CD4-positive, alpha-beta T cell treated with Interleukin-6 for 4 hours (primary cell): ENCODE measurements around the gene NOS1.

Experiments used
- DNase-seq: peaks from one replicate; pipeline ENCODE4 v3.0.0-alpha.2; 2020; ENCODE audit warnings: mixed read lengths

Gene NOS1

DNA sequence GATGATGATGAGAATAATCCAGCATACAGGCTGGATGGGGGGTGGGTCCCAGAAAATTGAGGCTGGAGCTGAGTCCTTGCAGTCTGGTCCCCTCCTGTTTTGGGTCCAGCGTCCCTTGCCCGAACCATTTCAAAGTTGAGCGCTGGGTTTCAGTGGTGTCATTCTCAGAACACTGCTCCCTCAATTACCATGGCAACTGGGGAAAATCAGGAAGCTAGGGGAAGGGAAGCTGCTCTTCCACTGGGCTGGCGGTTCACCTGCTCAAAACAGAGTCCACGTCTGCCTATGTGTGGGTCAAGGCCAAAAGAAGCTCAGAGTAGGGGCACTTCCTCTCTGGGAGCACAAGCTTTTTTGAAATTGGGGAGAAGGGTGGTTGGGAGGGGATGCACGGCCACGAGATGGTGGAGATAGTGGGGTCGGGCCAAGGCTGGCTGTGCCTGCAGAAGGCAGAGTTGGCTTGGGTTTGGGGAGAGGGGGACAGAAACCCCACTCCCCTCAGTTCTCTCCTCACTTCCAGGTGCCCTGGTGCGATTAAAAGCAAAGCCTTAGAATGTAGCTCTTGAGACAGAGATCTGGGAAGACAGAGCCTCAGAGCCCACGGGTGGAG lies 1.7 kb upstream of the NOS1 start:
- no peak for DNase-seq

DNA sequence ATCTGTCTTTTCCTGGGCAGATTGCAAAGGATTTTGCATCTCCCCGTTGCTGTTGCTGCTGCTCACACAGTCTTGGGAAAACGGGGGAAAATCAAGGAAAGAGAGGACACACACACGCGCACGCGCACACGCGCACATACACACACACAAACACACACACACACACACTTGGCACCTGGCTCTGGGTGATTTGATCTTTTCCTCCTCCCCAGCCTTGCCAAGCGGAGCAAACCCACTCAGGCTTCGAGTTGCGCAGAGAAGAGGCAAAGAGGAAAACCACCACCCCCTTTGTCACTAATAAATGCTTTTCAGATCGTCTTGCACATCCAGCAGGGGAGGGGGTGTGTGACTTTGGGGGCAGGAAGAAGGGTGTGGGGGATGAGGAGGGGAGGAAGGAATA lies 965 bp upstream of the NOS1 start:
- no peak for DNase-seq

DNA sequence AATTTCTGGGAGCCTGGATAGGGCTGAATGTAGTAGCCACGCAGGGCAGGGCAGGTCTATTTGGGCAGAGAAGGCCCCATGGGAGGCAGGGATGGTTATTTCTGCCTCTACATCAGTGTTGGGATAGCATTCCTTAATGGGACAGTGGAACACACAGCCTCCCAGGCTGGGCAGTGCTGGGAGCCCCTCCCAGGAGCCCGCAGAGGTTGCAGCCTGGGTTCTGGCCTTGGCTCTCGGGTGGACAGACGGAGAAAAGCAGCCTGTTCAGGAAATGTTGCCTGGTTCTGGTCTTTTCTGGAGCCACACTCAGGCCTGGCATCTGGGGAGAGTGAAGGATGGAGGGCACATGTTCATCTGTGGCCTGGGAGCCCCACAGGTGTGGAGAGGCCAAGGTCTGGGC lies 479 bp upstream of the NOS1 start:
- DNase-seq = no peak

DNA sequence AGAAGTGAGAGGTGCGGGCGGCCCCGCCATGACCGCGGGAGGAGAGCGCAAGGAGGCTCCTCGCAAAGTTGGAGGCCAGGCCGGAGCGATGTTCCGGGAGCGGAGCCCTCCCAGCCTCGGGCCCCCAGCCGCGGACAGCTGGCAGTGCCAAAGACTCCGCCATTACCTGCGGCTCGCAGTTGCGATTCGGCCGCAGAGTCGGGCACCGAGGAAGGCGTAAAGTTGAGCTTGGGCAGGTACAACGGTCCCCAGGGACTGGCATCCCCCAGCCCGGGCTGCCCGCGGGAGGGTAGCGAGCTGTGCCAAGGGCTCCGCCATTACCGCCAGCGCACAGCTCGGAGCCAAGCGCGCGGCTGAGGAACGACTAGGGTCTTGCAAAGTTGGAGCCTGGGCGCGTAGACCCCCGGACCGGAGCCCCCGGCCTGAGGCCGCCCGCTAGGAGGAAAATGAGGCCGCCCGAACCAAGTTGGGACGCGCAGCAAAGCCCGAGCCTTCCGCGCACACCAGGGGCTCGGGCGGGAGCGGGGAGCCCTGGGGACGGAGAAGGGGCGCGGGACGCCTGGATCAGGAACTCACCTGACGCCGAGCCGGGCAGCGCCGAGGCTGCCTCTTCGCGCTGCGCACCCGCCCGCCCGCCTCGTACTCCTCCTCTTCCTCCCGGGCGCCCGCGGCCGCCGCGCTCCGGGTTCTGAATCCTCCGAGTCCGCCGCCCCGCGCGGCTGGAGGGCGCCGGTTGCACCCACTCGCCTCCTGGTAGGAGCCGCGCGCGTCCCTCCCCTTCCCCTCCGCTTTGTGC lies 677 bp downstream of the NOS1 start:
- no peak for DNase-seq

DNA sequence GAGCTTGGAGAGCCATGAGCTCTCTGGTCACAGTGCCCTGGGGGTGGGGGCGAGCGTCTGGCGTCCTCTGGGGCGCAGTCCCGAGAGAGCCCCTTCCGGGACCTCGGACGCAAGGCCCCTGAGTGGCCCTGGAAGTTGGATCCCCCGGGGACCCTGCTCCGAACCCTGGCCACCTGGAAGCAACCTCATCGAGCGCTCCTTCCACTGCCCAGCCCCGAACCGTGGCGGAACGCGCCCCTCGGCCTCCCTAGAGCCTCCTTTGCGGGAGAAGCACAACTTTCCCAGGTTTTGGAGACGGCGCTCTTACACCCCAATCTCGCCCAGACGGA lies 1.2 kb downstream of the NOS1 start:
- DNase-seq = no peak

DNA sequence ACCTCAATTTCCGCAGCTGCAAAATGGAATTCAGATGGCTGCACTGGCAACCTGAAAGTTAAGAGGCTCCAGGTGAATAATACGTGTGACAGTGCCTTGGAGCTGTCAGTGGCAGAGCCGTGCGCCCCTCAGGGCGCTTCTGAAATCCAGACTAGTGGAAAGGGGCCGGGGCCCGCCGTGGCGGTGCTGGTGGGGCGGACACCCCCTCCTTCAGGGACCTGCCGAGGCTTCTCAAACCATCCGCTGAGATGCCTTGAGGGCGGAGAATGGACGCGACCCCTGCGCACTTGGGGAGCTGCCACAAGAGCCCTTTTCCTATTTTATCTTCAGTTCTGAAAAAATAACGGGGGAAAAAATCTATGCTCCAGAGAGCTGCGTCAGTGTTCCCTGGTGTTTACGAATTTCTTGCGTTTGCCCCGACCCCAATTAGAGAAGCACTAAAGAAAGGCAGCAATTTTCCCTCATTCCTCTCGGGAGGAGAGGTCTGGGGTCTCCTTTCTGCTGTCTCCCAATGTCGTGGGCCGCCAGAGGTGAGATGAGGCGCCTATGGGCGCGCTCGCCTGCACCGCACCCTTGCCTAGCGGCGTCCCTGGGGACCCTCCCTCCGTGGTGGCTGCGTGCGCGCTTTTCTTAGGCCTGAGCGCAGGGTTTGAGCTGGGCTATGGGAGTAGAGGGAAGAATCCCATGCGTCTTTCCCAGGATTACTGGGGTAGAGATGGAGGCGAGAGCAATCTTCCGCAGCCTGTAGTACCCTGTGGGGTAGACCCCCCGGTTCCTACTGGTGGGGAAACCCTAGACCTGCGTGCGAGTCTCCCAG lies 2.2 kb downstream of the NOS1 start:
- no peak for DNase-seq

DNA sequence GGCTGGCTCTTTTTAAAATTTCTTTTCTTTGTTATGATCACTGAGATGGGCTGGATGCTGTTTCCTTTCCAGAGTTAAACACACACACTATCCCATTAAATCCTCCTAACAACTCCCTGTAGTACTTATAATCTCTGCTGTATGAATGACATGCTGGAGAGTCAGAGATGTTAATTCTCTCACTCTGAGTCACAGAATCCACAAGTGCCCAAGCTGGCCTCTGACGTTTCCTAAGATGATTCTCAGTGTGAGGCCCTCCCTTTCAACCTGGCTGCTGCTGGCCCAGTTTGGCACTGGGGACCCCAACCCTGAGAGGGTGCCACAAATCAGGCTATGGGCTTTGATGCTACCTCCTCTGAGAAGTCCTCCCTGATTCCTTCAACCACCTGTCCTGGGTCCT lies 5.4 kb downstream of the NOS1 start:
- no peak for DNase-seq

DNA sequence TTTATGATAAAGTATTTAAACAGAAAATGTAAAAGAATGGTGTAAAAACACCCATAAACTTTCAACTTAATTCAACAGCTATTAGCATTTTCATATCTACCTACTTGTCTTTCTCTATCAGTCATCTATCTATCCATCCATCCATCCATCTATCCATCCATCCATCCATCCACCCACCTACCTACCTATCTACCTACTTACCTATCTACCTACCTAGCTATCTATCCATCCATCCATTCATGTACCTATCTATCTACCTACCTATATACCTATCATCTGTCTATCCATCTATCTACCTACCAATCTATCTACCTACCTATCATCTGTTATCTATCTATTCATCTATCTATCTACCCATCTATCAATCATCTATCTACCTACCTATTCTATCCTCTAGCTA lies 8.5 kb downstream of the NOS1 start:
- DNase-seq = no peak

DNA sequence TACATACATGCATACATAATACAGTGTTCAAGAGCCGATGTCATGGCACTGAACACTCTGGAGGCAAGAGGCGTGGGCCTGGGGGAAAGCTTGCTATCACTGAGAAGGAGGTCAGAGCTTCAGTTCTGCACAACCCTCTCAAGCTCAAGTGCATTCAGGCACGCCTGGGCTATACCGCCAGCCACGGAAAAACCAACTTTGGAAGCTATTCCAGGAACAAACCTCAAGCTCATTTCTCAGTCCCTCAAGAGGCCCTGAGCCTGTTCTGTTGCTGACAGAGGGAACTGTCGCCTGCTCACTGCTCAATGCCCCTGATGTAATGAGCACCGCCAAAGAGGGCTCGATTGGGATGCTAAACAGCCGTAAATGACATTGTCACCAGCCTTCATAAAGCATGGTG lies 9.2 kb downstream of the NOS1 start:
- no peak for DNase-seq

DNA sequence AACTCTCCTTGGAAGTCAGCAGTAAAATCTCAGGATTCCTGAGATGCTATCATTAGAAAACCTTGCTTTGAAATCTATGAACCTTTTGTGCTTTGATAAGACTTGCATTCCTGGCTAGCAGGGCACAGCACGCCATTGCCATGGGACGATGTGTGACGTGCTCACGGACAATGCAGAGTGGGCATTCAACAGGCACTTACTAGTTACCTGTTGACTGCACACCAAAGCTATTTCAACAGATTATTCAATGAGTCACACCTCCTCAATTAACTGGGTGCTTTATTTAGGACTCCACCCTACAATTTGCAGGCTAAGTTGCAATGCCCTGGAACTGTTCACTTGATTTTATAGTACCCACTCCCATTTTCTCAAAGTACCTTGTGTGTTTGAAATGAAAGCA lies 11.3 kb downstream of the NOS1 start:
- DNase-seq = no peak

DNA sequence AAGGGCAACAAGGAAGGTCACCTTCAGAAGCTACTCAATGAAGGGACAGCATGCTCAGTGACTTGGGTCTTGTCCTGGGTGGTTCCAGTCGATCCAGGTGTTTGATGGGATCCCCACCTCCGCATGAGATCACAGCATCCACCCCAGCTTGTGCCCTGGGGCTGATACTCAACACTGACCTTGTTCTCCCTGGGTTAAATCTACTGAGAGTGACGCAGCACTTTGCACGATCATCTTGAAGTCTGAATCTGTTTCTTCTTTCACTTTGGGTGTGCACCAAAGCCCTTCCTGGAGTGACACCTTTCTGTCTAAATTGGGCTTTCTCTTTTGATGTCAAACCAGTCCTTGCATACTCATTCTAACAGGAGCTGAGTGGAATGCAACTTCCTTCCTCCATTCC lies 13.8 kb downstream of the NOS1 start:
- DNase-seq = no peak

DNA sequence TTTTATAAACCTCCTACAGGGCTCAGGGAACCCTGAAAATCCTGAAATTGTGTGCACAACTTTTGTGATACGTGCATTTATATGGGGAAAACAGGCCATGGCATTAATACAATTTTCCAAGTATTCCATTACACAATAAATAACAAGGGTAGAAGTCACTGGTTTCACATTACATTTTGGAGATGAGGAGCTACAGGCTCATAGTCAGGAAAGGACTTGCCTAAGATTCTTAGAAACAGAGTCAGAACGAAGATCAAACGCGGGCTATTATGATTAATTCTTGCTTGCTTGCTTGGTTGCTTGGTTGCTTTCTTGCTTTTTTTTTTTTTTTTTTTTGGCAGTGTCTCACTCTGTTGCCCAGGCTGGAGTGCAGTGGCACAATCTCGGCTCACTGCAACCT lies 16.7 kb downstream of the NOS1 start:
- DNase-seq = no peak

DNA sequence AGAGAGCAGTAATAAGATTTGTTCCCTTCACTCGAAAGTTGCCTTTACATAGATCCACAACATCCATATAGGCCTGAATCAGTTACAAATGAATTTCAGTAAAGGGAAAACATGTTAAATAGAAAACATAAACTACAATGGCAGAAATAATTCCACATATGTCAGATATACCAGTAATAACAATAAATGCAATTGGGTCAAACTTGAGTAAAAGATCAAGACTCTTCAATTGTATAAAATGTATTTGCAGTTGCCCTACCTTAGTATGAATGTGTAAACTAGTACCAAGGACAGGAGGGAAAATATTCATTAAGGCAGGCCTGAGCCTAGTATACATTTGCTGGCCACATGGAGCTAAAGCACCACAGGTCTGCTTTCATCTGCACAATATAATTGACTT lies 17.6 kb downstream of the NOS1 start:
- no peak for DNase-seq

DNA sequence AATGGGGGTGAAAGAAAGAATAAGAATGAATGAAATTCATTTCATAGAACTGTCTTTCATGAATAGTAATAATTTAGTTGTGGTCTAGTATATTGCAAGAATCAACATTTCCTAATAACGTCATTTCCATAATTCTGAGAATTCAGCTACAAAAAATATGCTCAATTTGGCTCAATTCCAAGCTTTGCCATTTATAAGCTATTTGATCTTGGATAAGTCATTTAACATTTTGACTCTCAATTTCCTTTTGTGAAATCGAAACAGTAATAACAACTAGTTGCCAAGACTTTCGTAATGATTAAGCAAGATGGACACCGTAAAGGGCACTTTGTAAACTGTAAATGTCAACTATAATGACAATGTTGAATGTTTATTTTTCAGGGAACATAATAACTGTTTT lies 18.1 kb downstream of the NOS1 start:
- no peak for DNase-seq

DNA sequence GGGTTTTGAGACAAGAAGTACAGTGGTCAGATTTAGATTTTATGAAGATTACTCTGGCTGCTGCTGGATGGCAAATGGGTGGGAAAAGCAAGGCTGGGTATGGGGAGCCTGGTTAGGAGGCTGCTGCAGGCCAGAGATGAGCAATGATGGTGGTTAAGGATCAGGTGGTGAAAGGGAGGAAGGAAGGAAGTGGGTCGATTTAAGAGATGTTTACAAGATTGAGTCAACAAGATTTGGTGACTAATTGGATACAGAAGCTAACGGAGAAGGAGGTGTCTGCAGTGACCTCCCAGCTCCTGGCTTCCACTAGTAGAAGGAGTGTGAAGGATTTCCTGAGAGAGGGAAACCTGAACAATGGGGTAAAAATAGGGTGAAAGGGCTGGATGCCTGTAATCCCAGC lies 18.7 kb downstream of the NOS1 start:
- DNase-seq = no peak

DNA sequence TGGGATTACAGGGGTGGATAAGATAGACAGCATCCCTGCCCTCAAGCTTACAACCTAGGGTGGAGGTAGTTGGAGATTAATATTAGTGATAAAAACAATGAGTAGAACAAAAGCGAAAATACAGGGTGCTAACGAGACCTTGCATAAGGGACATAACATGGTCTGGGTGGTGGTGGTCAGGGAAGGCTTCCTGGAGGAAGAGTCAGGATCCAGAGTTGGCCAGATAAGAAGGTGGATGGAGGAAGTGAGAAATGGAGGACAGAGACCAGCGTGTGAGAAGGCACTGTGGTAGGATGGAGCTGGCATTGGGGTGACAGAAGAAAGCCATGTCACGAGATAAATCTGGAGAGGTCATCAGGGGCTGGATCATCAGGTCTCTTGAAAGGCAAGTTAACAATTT lies 19.2 kb downstream of the NOS1 start:
- DNase-seq = no peak

DNA sequence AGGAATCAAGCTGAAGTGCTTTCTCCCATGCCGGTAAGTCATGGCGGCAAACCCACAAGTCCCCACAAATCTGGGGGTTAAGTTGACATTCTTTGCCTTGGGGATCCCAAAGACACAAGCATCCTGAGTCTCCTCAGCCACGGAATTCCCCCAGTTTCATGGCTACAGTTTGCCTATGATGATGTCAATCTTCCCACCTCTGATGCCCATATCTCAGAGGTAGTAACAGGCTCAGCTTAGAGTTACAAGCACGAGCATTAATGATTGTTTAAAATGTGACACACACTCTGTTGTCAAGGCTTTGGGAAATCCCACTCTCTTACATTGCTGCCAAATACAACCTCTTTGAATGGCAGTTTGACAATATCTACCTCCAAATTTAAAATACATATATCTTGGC lies 22.3 kb downstream of the NOS1 start:
- DNase-seq = no peak

DNA sequence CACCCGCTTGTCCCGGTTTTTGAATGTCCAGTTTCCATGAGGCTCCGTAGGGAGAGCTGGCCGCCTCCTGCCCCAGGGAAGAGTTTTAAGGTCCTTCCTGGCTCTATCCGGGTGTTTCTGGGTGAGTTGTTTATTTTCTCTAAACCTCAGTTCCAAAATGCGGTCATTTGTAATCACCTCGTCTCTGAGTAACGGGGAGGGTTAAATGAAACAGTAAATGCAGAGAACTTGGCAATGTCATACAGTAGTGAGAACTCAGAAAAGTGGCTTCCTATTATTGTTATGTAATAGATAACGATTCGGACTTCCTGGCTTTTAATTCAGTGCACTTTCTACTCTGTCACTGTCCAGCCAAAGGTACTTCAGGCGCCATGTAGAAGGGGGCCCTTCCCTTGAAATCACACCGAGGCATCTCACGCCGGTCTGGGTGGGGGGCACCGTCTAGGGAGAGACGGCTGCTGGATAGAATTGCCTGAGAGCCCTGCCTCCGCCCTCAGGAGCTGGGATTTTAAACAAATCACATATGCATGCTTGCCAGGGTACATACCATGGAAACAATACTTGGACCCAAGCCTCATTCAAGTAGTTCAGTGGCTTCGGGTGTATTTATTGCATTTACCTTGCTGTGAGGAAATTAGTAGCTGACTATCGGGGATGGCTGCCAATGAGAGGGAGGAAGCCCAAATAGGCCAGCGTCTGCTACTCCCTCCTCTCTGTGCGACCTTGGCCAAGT lies 26.4 kb downstream of the NOS1 start:
- DNase-seq = no peak

DNA sequence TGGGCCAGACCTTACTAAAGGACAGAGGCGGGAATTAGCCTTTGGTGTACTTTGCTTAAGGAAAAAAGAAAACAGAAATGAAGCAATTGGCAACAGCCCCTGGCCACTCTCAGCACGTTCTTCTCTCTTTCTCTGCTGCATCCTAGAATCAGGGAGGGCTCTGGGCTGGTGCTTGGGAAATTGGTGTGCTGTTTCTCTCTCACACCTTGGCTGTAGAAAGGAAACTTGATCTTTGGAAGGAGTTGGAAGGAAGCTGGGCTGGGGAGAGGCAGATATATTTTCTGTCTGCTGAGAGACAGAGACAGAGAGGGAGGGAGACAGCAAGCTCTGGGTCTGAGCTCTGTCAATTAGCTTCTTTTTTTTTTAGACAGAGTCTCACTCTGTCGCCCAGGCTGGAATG lies 27.4 kb downstream of the NOS1 start:
- DNase-seq = no peak

DNA sequence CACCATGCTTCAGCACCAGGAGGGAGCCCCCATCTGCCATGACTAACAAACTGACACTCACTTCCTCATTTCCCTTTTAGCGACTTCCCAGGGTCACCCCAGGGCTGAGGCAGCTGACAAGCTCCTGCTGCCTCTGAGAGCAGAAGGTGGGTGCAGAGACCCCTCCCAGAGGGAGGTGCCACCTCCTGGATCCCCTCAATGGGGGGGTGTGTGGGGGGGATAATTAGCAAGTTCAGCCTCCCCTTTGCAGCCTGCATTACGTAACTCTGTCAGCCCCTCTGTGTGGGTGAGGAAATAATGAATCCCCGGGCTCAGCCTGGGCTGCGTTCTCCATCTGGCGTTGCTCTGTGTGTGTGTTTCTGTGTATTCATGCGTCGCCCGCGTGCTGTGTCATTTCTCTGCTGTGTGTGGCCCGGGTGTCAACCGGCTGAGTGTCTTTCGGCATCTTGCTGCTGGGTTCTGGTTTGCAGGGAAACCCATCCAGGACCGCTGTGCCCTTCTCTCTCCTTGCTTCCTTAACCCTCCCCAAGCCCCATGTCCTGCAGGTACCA lies 28.0 kb downstream of the NOS1 start:
- DNase-seq = no peak

DNA sequence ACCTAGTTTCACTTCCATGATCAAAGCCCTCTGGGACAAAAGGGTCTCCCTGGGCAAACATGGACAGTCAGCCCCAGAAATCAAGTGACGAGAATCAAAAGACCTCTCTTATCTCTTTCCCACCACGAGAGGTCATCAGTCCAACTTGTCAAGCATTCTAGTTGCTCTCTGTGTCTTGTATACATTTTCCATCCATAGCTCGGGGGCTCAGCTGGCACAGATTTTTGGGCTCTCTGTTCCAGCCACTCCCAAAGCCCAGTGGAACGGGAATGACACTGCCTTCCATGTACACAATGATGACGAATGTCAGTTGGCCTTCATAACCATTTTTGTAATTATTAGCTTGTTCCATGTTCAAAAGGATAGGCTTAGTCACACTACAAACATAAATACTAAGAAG lies 29.7 kb downstream of the NOS1 start:
- no peak for DNase-seq

DNA sequence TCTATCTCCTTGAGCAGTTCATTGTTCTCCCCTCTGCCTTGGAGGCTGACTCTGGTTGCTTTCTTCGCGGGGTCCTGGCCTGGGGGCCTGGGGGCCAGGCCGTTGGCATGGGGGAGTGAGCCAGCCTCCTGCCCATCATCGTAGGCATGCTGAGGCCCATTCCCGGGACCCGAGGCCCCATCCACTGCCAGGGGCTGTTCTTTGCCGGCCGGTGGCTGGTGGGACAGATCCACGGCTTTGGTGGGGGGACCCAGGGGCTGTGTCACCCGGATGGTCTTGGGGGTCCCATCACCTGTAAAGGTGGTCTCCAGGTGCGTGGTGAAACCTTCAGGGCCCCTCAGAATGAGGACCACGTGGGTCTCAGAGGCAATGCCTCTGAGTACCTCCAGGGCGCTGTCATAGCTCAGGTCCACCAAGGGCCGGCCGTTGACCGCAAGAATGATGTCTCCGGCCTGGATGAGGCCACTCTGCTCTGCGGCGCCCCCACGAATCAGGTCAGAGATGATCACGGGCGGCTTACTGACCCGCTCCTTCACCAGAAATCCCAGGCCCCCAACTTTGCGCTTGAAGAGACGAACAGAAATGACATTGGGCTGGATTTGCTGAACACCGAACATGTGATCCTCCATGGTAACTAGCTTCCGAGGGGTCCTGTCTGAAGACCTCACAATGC lies 30.8 kb downstream of the NOS1 start:
- DNase-seq = no peak

DNA sequence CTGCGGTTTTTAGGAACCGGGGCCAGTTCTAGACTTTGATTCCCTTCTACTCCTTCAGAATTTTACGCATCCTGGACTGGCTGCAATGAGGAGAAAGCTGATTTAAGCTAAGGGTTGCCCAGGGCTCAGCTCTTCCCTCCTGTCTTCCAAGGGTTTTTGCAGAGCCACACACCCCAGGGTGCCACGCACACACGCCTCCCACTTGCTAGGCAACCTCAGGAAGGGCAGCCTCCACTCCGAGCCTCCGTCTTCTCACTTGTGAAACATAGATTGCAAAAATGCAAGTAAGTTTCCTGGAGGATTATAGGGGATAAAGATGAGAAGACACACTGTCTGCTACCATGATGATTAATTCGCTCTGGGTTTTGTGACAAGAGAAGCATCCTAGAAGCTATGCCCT lies 31.7 kb downstream of the NOS1 start:
- no peak for DNase-seq
